ENCODE data around the gene DRC7. TPM values are rescaled to one million over a fixed set of nuclear protein-coding genes. Genes with fewer than 3 reads are reported as not detected.
A peak's percentile ranks its signal among the peaks of the same experiment; 100 is the strongest.

The DRC7 gene
- total RNA-seq, 1 experiment from 2014 or later: 0.85 TPM

DNA sequence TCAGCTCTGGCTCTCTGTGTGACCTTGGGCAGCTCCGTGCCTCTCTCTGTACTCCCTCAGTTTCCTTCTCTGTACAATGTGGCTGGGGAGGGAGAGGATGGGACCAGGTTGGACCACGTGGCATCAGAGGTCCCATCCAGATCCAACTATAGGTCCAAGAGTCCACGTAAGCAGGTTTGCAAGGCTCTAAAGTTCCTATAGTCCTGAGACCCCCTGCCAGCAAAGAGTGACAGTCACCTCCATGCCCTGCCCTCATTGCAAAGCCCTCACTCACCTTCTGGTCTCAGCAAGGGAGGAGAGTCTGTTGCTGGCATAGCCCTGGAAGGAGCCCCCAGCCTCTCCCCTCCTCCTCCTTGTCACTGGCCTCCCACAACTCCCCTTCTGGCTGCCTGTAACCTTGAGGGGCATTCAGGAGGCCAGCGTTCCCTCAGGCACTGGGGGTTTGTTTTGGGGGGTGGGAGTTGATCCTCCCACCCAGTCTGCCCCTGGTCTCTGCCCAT, 6.1 kb upstream of the DRC7 start:
- TF ChIP-seq EZH2 (IDR thresholded peaks at IDR 0.05; ENCODE audit: low read depth) (no peak), CTCF (conservative IDR thresholded peaks at IDR 0.05) (no peak)
- H3K27ac ChIP-seq: no peak overlapping the region
- no peaks in the 10 kb centered on the region for H3K27me3 ChIP-seq (ENCODE audit: insufficient read depth, low read depth)
- H3K4me3 ChIP-seq: no peak overlapping the region
- CTCF ChIA-PET: no interaction called here
- DNase-seq: no peak
- H3K9me2 ChIP-seq (ENCODE audit: insufficient read depth): no peaks in the 10 kb centered on the region
- BruUV-seq (replicated peaks): no TSS peak
- no peaks in the 10 kb centered on the region for H3K4me1 ChIP-seq (replicated peaks; ENCODE audit: insufficient read depth)
- H4K20me1 ChIP-seq (ENCODE audit: insufficient read depth): no peaks in the 10 kb centered on the region
- no peaks in the 10 kb centered on the region for H3K79me2 ChIP-seq (ENCODE audit: low read depth)
- intact Hi-C loops (cut with micrococcal nuclease; ENCODE audit: unreplicated experiment): no loop called here
- no peak overlapping the region for H3K4me2 ChIP-seq
- no peak overlapping the region for H2AFZ ChIP-seq
- no peaks in the 10 kb centered on the region for H3F3A ChIP-seq (ENCODE audit: insufficient read depth, low read depth)
- POLR2A ChIA-PET (ENCODE audit: unreplicated experiment): no interaction called here
- no peaks in the 10 kb centered on the region for H3K9me3 ChIP-seq (ENCODE audit: insufficient read depth, low read depth)
- H3K36me3 ChIP-seq (ENCODE audit: low read depth): no peaks in the 10 kb centered on the region

DNA sequence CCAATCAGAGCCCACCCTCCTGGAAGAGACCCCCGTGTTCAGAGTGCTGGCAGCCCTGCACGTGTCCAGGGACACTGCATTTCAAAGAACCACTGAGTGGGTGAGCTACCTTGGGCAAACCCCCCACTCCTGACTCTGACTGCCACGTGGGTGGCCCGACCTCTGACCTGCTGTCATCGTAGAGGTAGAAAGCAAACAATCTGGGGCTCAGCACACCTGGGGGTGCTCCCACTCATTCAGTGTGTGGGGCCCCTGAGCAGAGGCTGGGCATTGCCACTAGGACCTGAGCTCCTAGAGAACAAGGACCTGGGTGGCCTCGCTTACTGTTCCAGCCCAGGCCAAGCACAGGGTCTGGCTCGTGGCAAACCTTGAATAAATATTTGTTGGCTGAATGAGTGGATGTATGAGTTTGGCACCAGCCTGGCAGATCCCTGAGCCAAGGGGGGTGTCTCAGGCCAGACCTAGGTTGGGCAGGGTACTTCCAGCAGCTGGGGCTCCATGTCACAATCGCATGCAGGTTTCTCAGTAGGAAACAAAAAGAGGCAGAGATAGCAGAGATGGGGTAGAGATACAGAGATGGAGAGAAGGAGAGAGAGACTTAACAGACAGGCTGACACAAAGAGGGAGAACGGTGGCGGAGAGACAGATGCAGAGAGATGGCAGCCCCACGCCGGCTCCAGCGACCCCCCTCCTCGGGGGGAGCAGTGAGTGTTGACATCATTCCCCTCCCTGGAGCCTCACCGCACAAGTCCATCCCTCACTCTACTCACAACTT, 5.4 kb upstream of the DRC7 start:
- H3K27ac ChIP-seq: no peak overlapping the region
- no peak for TF ChIP-seq EZH2 (IDR thresholded peaks at IDR 0.05; ENCODE audit: low read depth)
- no peak for TF ChIP-seq CTCF (conservative IDR thresholded peaks at IDR 0.05)

DNA sequence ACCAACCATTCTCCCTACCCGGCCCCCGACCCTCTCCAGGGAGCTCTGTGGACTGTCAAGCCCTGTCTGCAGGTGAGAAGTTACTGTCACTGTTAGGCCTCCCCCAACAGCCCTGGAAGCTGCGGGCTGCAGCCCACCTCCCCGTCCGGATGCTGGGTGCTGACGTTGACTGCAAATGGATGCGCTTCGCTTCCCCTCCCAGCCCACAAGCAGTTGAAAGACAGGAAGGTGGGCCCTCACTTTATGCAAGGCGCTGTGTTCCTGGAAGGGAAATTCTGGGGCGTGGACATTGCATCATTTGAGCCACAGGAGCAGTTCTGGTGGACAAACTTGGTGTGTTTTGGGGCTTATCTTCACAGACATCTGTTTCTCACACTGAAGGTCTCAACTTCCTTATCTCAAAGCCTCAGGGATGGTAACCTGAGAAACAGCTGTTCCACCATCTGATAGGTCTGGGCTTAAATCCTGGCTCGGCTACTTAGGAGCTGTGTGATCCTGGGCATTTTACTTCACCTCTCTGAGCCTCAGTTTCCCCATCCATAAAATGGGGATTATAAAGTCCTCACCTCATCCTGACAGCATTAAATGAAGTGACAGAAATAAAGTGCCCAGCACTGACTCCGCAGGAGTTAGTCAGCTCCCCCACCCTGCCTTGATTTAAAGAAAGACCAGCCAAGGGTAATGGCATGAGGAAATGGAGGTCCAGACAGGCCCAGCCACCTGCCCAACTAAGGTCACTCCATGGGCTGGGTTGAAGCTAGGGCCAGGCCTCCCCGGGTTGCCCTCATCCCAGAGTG, 4.6 kb upstream of the DRC7 start:
- Histone ChIP-seq H3F3A (ENCODE audit: insufficient read depth, low read depth) (no peaks in the 10 kb centered on the region), H4K20me1 (ENCODE audit: insufficient read depth) (no peaks in the 10 kb centered on the region), H2AFZ (no peak overlapping the region), H3K79me2 (ENCODE audit: low read depth) (no peaks in the 10 kb centered on the region), H3K4me1 (replicated peaks; ENCODE audit: insufficient read depth) (no peaks in the 10 kb centered on the region), H3K27me3 (ENCODE audit: insufficient read depth, low read depth) (no peaks in the 10 kb centered on the region), H3K9me3 (ENCODE audit: insufficient read depth, low read depth) (no peaks in the 10 kb centered on the region), H3K36me3 (ENCODE audit: low read depth) (no peaks in the 10 kb centered on the region), H3K9me2 (ENCODE audit: insufficient read depth) (no peaks in the 10 kb centered on the region), H3K27ac (no peak overlapping the region), H3K4me3 (no peak overlapping the region), H3K4me2 (no peak overlapping the region)
- intact Hi-C loops (cut with micrococcal nuclease; ENCODE audit: unreplicated experiment): no loop called here
- ChIA-PET POLR2A (ENCODE audit: unreplicated experiment) (no interaction called here), CTCF (no interaction called here)
- TF ChIP-seq CTCF (conservative IDR thresholded peaks at IDR 0.05) (no peak), EZH2 (IDR thresholded peaks at IDR 0.05; ENCODE audit: low read depth) (no peak)
- BruUV-seq (replicated peaks): no TSS peak
- DNase-seq: peak in 1 of 2 experiments; percentile 60

More for the DNA sequence above, 5.4 kb upstream of the DRC7 start:
- intact Hi-C loops (cut with micrococcal nuclease; ENCODE audit: unreplicated experiment): no loop called here
- H2AFZ ChIP-seq: no peak overlapping the region
- no peaks in the 10 kb centered on the region for H4K20me1 ChIP-seq (ENCODE audit: insufficient read depth)
- BruUV-seq (replicated peaks): no TSS peak
- H3K79me2 ChIP-seq (ENCODE audit: low read depth): no peaks in the 10 kb centered on the region
- no peak overlapping the region for H3K4me3 ChIP-seq
- no peaks in the 10 kb centered on the region for H3K27me3 ChIP-seq (ENCODE audit: insufficient read depth, low read depth)
- CTCF ChIA-PET: no interaction called here
- POLR2A ChIA-PET (ENCODE audit: unreplicated experiment): no interaction called here
- H3K4me2 ChIP-seq: no peak overlapping the region
- no peaks in the 10 kb centered on the region for H3K9me2 ChIP-seq (ENCODE audit: insufficient read depth)
- no peaks in the 10 kb centered on the region for H3K9me3 ChIP-seq (ENCODE audit: insufficient read depth, low read depth)
- H3K36me3 ChIP-seq (ENCODE audit: low read depth): no peaks in the 10 kb centered on the region
- no peaks in the 10 kb centered on the region for H3F3A ChIP-seq (ENCODE audit: insufficient read depth, low read depth)
- DNase-seq: no peak
- H3K4me1 ChIP-seq (replicated peaks; ENCODE audit: insufficient read depth): no peaks in the 10 kb centered on the region
